ENCODE measurements around the gene CCNE1. TPM values are rescaled to one million over a fixed set of nuclear protein-coding genes. Genes with fewer than 3 reads are reported as not detected.

The CCNE1 gene
- polyA plus RNA-seq, 1 of the 3 experiments (the other 2 are of a cell fraction): 8.9 TPM

- no peak for TF ChIP-seq USF2 (IDR thresholded peaks at IDR 0.05; ENCODE audit: borderline replicate concordance, low read depth, low read length)
- TF ChIP-seq, protein P1, sequence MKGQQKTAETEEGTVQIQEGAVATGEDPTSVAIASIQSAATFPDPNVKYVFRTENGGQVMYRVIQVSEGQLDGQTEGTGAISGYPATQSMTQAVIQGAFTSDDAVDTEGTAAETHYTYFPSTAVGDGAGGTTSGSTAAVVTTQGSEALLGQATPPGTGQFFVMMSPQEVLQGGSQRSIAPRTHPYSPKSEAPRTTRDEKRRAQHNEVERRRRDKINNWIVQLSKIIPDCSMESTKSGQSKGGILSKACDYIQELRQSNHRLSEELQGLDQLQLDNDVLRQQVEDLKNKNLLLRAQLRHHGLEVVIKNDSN (IDR thresholded peaks at IDR 0.05; ENCODE audit: borderline replicate concordance, low read depth): no peak
- TF ChIP-seq MEF2A (IDR thresholded peaks at IDR 0.05; ENCODE audit: borderline replicate concordance, low read depth): no peak
- TF ChIP-seq GABPA (IDR thresholded peaks at IDR 0.05; ENCODE audit: low read depth): no peak
- TF ChIP-seq, protein P2, sequence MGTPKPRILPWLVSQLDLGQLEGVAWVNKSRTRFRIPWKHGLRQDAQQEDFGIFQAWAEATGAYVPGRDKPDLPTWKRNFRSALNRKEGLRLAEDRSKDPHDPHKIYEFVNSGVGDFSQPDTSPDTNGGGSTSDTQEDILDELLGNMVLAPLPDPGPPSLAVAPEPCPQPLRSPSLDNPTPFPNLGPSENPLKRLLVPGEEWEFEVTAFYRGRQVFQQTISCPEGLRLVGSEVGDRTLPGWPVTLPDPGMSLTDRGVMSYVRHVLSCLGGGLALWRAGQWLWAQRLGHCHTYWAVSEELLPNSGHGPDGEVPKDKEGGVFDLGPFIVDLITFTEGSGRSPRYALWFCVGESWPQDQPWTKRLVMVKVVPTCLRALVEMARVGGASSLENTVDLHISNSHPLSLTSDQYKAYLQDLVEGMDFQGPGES (IDR thresholded peaks at IDR 0.05; ENCODE audit: low read depth, low read length): no peak
- TF ChIP-seq FOSL2 (IDR thresholded peaks at IDR 0.05; ENCODE audit: borderline replicate concordance, low read depth): no peak
- no peak for TF ChIP-seq NFIC (IDR thresholded peaks at IDR 0.05; ENCODE audit: borderline replicate concordance)
- no peak for TF ChIP-seq FOXJ3 (CRISPR knock-in tag; IDR thresholded peaks at IDR 0.05)
- TF ChIP-seq MAX (IDR thresholded peaks at IDR 0.05; ENCODE audit: low read depth): no peak
- Histone ChIP-seq H3K27ac (ENCODE audit: low read depth in 2 of 2, low read length in 1 of 2) (no peak overlapping the region), H4K20me1 (ENCODE audit: insufficient read depth) (no peaks in the 10 kb centered on the region), H3K4me1 (ENCODE audit: control insufficient read depth in 1 of 2, insufficient read depth in 2 of 2, low read depth in 1 of 2, low read length in 1 of 2) (peaks cover 0 to 6% of the 10 kb centered on the region in 2 experiments; a peak in 1 of 4 replicates), H3K9me3 (no peaks in the 10 kb centered on the region), H3K4me2 (no peak overlapping the region), H3K27me3 (ENCODE audit: insufficient read depth) (no peaks in the 10 kb centered on the region), H2AFZ (ENCODE audit: low read depth) (no peak overlapping the region), H3K4me3 (ENCODE audit: low read depth in 2 of 2, low read length in 1 of 2) (no peak overlapping the region), H3F3A (replicated peaks; ENCODE audit: insufficient read depth) (no peaks in the 10 kb centered on the region), H3K79me2 (ENCODE audit: insufficient read depth) (no peaks in the 10 kb centered on the region), H3K9ac (no peak overlapping the region), H3K9me2 (no peaks in the 10 kb centered on the region), H3K36me3 (replicated peaks in 1 of 2; ENCODE audit: control insufficient read depth in 1 of 2, insufficient read depth in 2 of 2, low read length in 1 of 2) (no peaks in the 10 kb centered on the region)
- POLR2A ChIA-PET: no interaction called here
- CTCF ChIA-PET: interaction anchor here (0.8 to 4.5 kb wide), 5 partner anchors 9 to 100 kb away, joined by 3 to 28 read pairs (median 6); no protein-coding TSS in a partner anchor
- DNase-seq: no peak
- WGBS (ENCODE audit: low lambda C conversion rate): 63% methylated on average over 6 of the region's 8 CpGs
Observed at GRCh38 chr19:29773141-29773540, 38.6 kb upstream of the CCNE1 start.

GRCh38 chr19:29774126-29774525 is 37.7 kb upstream of the CCNE1 start:
- H3K27ac ChIP-seq (ENCODE audit: low read depth in 2 of 2, low read length in 1 of 2): no peak overlapping the region
- H3K4me1 ChIP-seq (ENCODE audit: control insufficient read depth in 1 of 2, insufficient read depth in 2 of 2, low read depth in 1 of 2, low read length in 1 of 2): peaks cover 0 to 6% of the 10 kb centered on the region in 2 experiments; a peak in 1 of 4 replicates
- H3K27me3 ChIP-seq (ENCODE audit: insufficient read depth): no peaks in the 10 kb centered on the region
- TF ChIP-seq TCF12 (IDR thresholded peaks at IDR 0.05) (no peak), RCOR1 (IDR thresholded peaks at IDR 0.05; ENCODE audit: low read length) (no peak), RFX5 (IDR thresholded peaks at IDR 0.05; ENCODE audit: low read length) (no peak), NFIC (IDR thresholded peaks at IDR 0.05; ENCODE audit: borderline replicate concordance) (no peak), NRF1 (IDR thresholded peaks at IDR 0.05; ENCODE audit: low read depth, low read length) (no peak), MAX (IDR thresholded peaks at IDR 0.05; ENCODE audit: low read depth) (no peak), RXRA (IDR thresholded peaks at IDR 0.05; ENCODE audit: borderline replicate concordance, low read depth) (no peak), REST (IDR thresholded peaks at IDR 0.05; ENCODE audit: low read depth, low read length) (no peak), YY1 (IDR thresholded peaks at IDR 0.05; ENCODE audit: low read depth) (no peak), POLR2AphosphoS5 (IDR thresholded peaks at IDR 0.05; ENCODE audit: low read depth, low read length) (no peak)
- TF ChIP-seq, protein P1 (IDR thresholded peaks at IDR 0.05; ENCODE audit: borderline replicate concordance, low read depth): no peak
- TF ChIP-seq, protein P2 (IDR thresholded peaks at IDR 0.05; ENCODE audit: low read depth, low read length): no peak
- H2AFZ ChIP-seq (ENCODE audit: low read depth): no peak overlapping the region
- H3K4me3 ChIP-seq (ENCODE audit: low read depth in 2 of 2, low read length in 1 of 2): no peak overlapping the region
- DNase-seq: no peak
- no peaks in the 10 kb centered on the region for H3F3A ChIP-seq (replicated peaks; ENCODE audit: insufficient read depth)
- no peak overlapping the region for H3K9ac ChIP-seq
- ChIA-PET POLR2A (no interaction called here), CTCF (interaction anchor here (1.8 to 4.5 kb wide), 3 partner anchors 13 to 99 kb away, joined by 4 to 28 read pairs (median 13); no protein-coding TSS in a partner anchor)
- H4K20me1 ChIP-seq (ENCODE audit: insufficient read depth): no peaks in the 10 kb centered on the region
- H3K4me2 ChIP-seq: no peak overlapping the region
- no peaks in the 10 kb centered on the region for H3K36me3 ChIP-seq (replicated peaks in 1 of 2; ENCODE audit: control insufficient read depth in 1 of 2, insufficient read depth in 2 of 2, low read length in 1 of 2)
- H3K9me2 ChIP-seq: no peaks in the 10 kb centered on the region
- H3K79me2 ChIP-seq (ENCODE audit: insufficient read depth): no peaks in the 10 kb centered on the region
- WGBS (ENCODE audit: low lambda C conversion rate): 67% methylated on average over 6 of the region's 6 CpGs
- H3K9me3 ChIP-seq: no peaks in the 10 kb centered on the region
